Prostate gland (tissue), 2 donors: ENCODE results near the gene ONECUT1. TPM values are rescaled to one million over a fixed set of nuclear protein-coding genes. Genes with fewer than 3 reads are reported as not detected.

Source experiments
- DNase-seq: peaks from one replicate; pipeline ENCODE4 v3.0.0-alpha.2; 2019; ENCODE audit warnings: low spot score
- H3K27ac ChIP-seq, 2 donors: fragments of 200-600 bp; sonication (generic); 2 replicates each; pipeline ENCODE4 v1.5.1; 2017 to 2019
- H3K27me3 ChIP-seq: fragments of 200-600 bp; sonication (generic); replicated peaks from 2 replicates; pipeline ENCODE4 v1.5.1; 2019; ENCODE audit not compliant: insufficient read depth
- H3K36me3 ChIP-seq, 2 donors: fragments of 200-600 bp; sonication (generic); 1 replicate in 1 of 2; 2 replicates in 1 of 2; pipeline versions ENCODE4 v1.5.1 to v1.8.1; 2017 to 2019
- H3K4me1 ChIP-seq: fragments of 200-600 bp; sonication (generic); replicated peaks from 2 replicates; pipeline ENCODE4 v1.5.1; 2019
- H3K4me3 ChIP-seq, 2 donors: fragments of 200-600 bp; sonication (generic); 2 replicates each; pipeline ENCODE4 v1.5.1; 2017 to 2019
- H3K9me3 ChIP-seq: fragments of 200-600 bp; sonication (generic); 2 replicates; pipeline ENCODE4 v1.5.1; 2017
- CTCF ChIP-seq, 4 experiments: fragments of 200-600 bp in 2 of 4; fragments of 450-650 bp in 2 of 4; sonication (generic) in 2 of 4; IDR thresholded peaks; 1 replicate in 3 of 4; 2 replicates in 1 of 4; pipeline ENCODE4 v1.5.1; 2016 to 2019; ENCODE audit warnings: antibody characterized with exemption in 4 of 4, mild to moderate bottlenecking in 2 of 4, moderate library complexity in 2 of 4
- POLR2A ChIP-seq: fragments of 450-650 bp; IDR thresholded peaks from one replicate; pipeline ENCODE4 v1.6.1; 2016; ENCODE audit warnings: antibody characterized with exemption, mild to moderate bottlenecking
- POLR2AphosphoS5 ChIP-seq: sonication (generic); formaldehyde crosslinking; IDR thresholded peaks from one replicate; pipeline ENCODE4 v1.6.1; 2017; ENCODE audit warnings: antibody characterized with exemption
- WGBS: methylation state at CpG from one replicate; pipeline ENCODE4 v1.1.5; 2018; 5-methylcytosine and 5-hydroxymethylcytosine counted together
- intact Hi-C: fragments of 100-400 bp; cut with DNase I; formaldehyde crosslinking; loops from one replicate; pipeline ENCODE4 v1.14.2; 2022
- total RNA-seq, 2 donors: library from RNA; depleted of rRNA; stranded (reverse); fragments of >200 nt; gene quantifications; one replicate each; pipeline ENCODE4 v1.1.0, GENCODE V29; 2016

ONECUT1 gene
- total RNA-seq, 2 donors from 2014 or later: 1.3 TPM; not detected in 1

DNA sequence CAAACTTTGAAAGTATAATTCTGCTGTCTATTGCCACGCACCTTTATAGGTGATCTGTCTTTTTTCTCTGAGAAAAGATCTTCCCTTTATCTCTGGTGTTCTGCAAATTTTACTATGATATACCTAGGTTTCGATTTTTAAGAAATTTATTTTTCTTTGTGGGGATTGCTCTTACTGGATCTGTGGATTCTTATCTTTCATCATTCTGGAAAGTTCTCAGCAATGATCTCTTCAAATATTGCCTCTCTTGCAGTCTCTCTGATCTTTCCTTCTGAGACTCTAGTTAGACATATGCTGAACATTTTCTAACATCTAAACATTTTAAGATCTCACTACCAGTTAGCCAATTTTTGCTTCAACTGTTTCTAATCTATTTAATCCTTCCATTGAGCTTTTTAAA, 63.9 kb downstream of the ONECUT1 start:
- 88% methylated on average over 2 of the region's 2 CpGs for WGBS
- TF ChIP-seq POLR2AphosphoS5: no peak
- TF ChIP-seq POLR2A: no peak
- TF ChIP-seq CTCF (IDR thresholded peaks at IDR 0.05): no peak
- Histone ChIP-seq H3K27me3 (no peaks in the 10 kb centered on the region), H3K27ac (no peak overlapping the region), H3K9me3 (no peaks in the 10 kb centered on the region), H3K4me3 (no peak overlapping the region), H3K36me3 (no peaks in the 10 kb centered on the region), H3K4me1 (no peaks in the 10 kb centered on the region)
- no peak for DNase-seq
- intact Hi-C loops: no loop called here

GRCh38 chr15:52718551-52718950, 71.6 kb downstream of the ONECUT1 start:
- Histone ChIP-seq H3K9me3 (no peaks in the 10 kb centered on the region), H3K27ac (no peak overlapping the region), H3K4me1 (no peaks in the 10 kb centered on the region), H3K27me3 (no peaks in the 10 kb centered on the region), H3K4me3 (no peak overlapping the region), H3K36me3 (no peaks in the 10 kb centered on the region)
- intact Hi-C loops: no loop called here
- 65% methylated on average over 2 of the region's 2 CpGs for WGBS
- DNase-seq: no peak
- TF ChIP-seq POLR2A (no peak), POLR2AphosphoS5 (no peak), CTCF (IDR thresholded peaks at IDR 0.05) (no peak)

DNA sequence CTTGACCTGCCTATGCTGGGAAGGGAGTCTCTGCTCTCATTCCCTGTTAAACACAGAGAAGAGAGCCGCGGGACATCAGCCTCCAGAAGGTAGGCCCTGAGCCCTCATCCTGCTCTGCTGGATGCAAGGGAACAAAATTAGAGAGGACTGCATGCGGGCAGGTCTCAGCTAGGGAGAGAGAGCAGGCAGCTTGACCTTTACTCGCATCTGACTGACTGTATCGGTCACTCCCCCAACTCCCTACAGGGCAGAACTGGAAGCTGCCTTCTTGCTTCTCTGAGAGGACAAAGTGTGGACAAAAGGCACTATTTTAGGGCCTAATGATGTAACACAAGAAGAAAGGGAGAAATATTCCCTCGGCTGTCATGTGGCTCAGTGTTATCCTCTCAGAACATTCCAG, 72.2 kb downstream of the ONECUT1 start:
- Histone ChIP-seq H3K27me3 (no peaks in the 10 kb centered on the region), H3K9me3 (no peaks in the 10 kb centered on the region), H3K4me1 (no peaks in the 10 kb centered on the region), H3K4me3 (no peak overlapping the region), H3K36me3 (no peaks in the 10 kb centered on the region), H3K27ac (no peak overlapping the region)
- WGBS: 92% methylated on average over 6 of the region's 6 CpGs
- intact Hi-C loops: no loop called here
- DNase-seq: no peak
- TF ChIP-seq CTCF (IDR thresholded peaks at IDR 0.05) (no peak), POLR2A (no peak), POLR2AphosphoS5 (no peak)

DNA sequence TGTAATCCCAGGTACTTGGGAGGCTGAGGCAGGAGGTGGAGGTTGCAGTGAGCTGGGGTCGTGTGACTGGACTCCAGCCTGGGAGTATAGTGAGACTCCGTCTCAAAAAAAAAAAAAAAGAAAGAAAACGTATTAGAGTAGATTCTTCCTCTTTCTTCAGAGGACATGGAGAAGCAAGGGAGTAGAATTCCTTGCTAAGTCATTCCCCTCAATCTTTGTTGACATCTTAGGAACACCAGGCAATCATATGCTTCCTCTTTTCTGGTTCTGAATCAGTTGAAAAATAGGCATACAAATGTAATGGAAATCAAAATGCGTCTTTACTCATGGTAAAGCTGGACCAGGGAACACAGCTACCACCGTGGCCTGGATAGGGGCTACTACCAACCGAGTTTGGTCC, 72.7 kb downstream of the ONECUT1 start:
- TF ChIP-seq POLR2A: no peak
- TF ChIP-seq CTCF (IDR thresholded peaks at IDR 0.05): no peak
- no peak for TF ChIP-seq POLR2AphosphoS5
- no peak overlapping the region for H3K27ac ChIP-seq
- H3K4me1 ChIP-seq: no peaks in the 10 kb centered on the region
- no peaks in the 10 kb centered on the region for H3K9me3 ChIP-seq
- DNase-seq: no peak
- 86% methylated on average over 6 of the region's 6 CpGs for WGBS
- intact Hi-C loops: no loop called here
- H3K36me3 ChIP-seq: no peaks in the 10 kb centered on the region
- H3K4me3 ChIP-seq: no peak overlapping the region
- H3K27me3 ChIP-seq: no peaks in the 10 kb centered on the region

GRCh38 chr15:52716536-52716935, 73.6 kb downstream of the ONECUT1 start:
- WGBS: 46% methylated on average over 2 of the region's 2 CpGs
- no peak for TF ChIP-seq CTCF (IDR thresholded peaks at IDR 0.05)
- TF ChIP-seq POLR2AphosphoS5: no peak
- TF ChIP-seq POLR2A: no peak
- no peaks in the 10 kb centered on the region for H3K4me1 ChIP-seq
- no peak overlapping the region for H3K27ac ChIP-seq
- H3K27me3 ChIP-seq: no peaks in the 10 kb centered on the region
- H3K4me3 ChIP-seq: no peak overlapping the region
- intact Hi-C loops: no loop called here
- H3K36me3 ChIP-seq: no peaks in the 10 kb centered on the region
- H3K9me3 ChIP-seq: no peaks in the 10 kb centered on the region
- DNase-seq: no peak
